ENCODE data around the gene CADPS.

CADPS gene

GRCh38 chr3:62374341-62375218 is 500.6 kb downstream of the CADPS start:
- H3K27ac ChIP-seq (replicated peaks) = no peak overlapping the region
- no peak for DNase-seq (ENCODE audit: low read depth in 1 of 2, low spot score in 1 of 2)
- H3K4me3 ChIP-seq (replicated peaks; ENCODE audit: insufficient read depth, low read length) = no peak overlapping the region
- peaks cover 66% of the 10 kb centered on the region for H3K27me3 ChIP-seq (ENCODE audit: insufficient read depth, poor library complexity, severe bottlenecking)
- TF ChIP-seq POLR2AphosphoS5 (IDR thresholded peaks at IDR 0.05; ENCODE audit: low read depth) (no peak), SPI1 (IDR thresholded peaks at IDR 0.05; ENCODE audit: borderline replicate concordance, low read depth) (no peak), CTCF (IDR thresholded peaks at IDR 0.05; ENCODE audit: insufficient read depth, low read length) (no peak)

GRCh38 chr3:62373714-62374333 is 501.4 kb downstream of the CADPS start:
- no peak for DNase-seq (ENCODE audit: low read depth in 1 of 2, low spot score in 1 of 2)
- peaks cover 64% of the 10 kb centered on the region for H3K27me3 ChIP-seq (ENCODE audit: insufficient read depth, poor library complexity, severe bottlenecking)
- TF ChIP-seq GABPA (IDR thresholded peaks at IDR 0.05; ENCODE audit: low read depth) (no peak), POLR2AphosphoS5 (IDR thresholded peaks at IDR 0.05; ENCODE audit: low read depth) (no peak), REST (IDR thresholded peaks at IDR 0.05; ENCODE audit: insufficient replicate concordance, low read depth) (no peak), CTCF (IDR thresholded peaks at IDR 0.05; ENCODE audit: insufficient read depth, low read length) (no peak), SPI1 (IDR thresholded peaks at IDR 0.05; ENCODE audit: borderline replicate concordance, low read depth) (no peak)
- H3K27ac ChIP-seq (replicated peaks) = no peak overlapping the region
- H3K4me3 ChIP-seq (replicated peaks; ENCODE audit: insufficient read depth, low read length) = no peak overlapping the region

GRCh38 chr3:62373215-62373614 is 502.0 kb downstream of the CADPS start, which contains the start of gene FEZF2:
Gene FEZF2 (minus strand): TSS chr3:62373550. CDS start chr3:62372868, 682 bp downstream.
- H3K27ac ChIP-seq (replicated peaks) = no peak within 1 kb of the TSS
- no peak for DNase-seq (ENCODE audit: low read depth in 1 of 2, low spot score in 1 of 2)
- H3K27me3 ChIP-seq (ENCODE audit: insufficient read depth, poor library complexity, severe bottlenecking) = peaks cover 69% of the 10 kb centered on the region
- TF ChIP-seq REST (IDR thresholded peaks at IDR 0.05; ENCODE audit: insufficient replicate concordance, low read depth) = no peak
- TF ChIP-seq POLR2AphosphoS5 (IDR thresholded peaks at IDR 0.05; ENCODE audit: low read depth) = no peak
- TF ChIP-seq SPI1 (IDR thresholded peaks at IDR 0.05; ENCODE audit: borderline replicate concordance, low read depth) = no peak
- no peak for TF ChIP-seq GABPA (IDR thresholded peaks at IDR 0.05; ENCODE audit: low read depth)
- TF ChIP-seq CTCF (IDR thresholded peaks at IDR 0.05; ENCODE audit: insufficient read depth, low read length) = no peak
- H3K4me3 ChIP-seq (replicated peaks; ENCODE audit: insufficient read depth, low read length) = no peak within 1 kb of the TSS
